Prostate gland (tissue), 2 donors: ENCODE measurements around the gene TEX22. TPM values are rescaled to one million over a fixed set of nuclear protein-coding genes. Genes with fewer than 3 reads are reported as not detected.
A peak's percentile ranks its signal among the peaks of the same experiment; 100 is the strongest.

Source experiments
- DNase-seq: peaks from one replicate; pipeline ENCODE4 v3.0.0-alpha.2; 2019; ENCODE audit warnings: low spot score
- H3K27ac ChIP-seq, 2 donors: fragments of 200-600 bp; sonication (generic); 2 replicates each; pipeline ENCODE4 v1.5.1; 2017 to 2019
- H3K27me3 ChIP-seq: fragments of 200-600 bp; sonication (generic); replicated peaks from 2 replicates; pipeline ENCODE4 v1.5.1; 2019; ENCODE audit not compliant: insufficient read depth
- H3K36me3 ChIP-seq, 2 donors: fragments of 200-600 bp; sonication (generic); 1 replicate in 1 of 2; 2 replicates in 1 of 2; pipeline versions ENCODE4 v1.5.1 to v1.8.1; 2017 to 2019
- H3K4me1 ChIP-seq: fragments of 200-600 bp; sonication (generic); replicated peaks from 2 replicates; pipeline ENCODE4 v1.5.1; 2019
- H3K4me3 ChIP-seq, 2 donors: fragments of 200-600 bp; sonication (generic); 2 replicates each; pipeline ENCODE4 v1.5.1; 2017 to 2019
- H3K9me3 ChIP-seq: fragments of 200-600 bp; sonication (generic); 2 replicates; pipeline ENCODE4 v1.5.1; 2017
- POLR2A ChIP-seq: fragments of 450-650 bp; IDR thresholded peaks from one replicate; pipeline ENCODE4 v1.6.1; 2016; ENCODE audit warnings: antibody characterized with exemption, mild to moderate bottlenecking
- POLR2AphosphoS5 ChIP-seq: sonication (generic); formaldehyde crosslinking; IDR thresholded peaks from one replicate; pipeline ENCODE4 v1.6.1; 2017; ENCODE audit warnings: antibody characterized with exemption
- WGBS: methylation state at CpG from one replicate; pipeline ENCODE4 v1.1.5; 2018; 5-methylcytosine and 5-hydroxymethylcytosine counted together
- intact Hi-C: fragments of 100-400 bp; cut with DNase I; formaldehyde crosslinking; loops from one replicate; pipeline ENCODE4 v1.14.2; 2022
- total RNA-seq, 2 donors: library from RNA; depleted of rRNA; stranded (reverse); fragments of >200 nt; gene quantifications; one replicate each; pipeline ENCODE4 v1.1.0, GENCODE V29; 2016
- TF ChIP-seq, protein P1 (sequence below), 4 experiments: fragments of 200-600 bp in 2 of 4; fragments of 450-650 bp in 2 of 4; sonication (generic) in 2 of 4; IDR thresholded peaks; 1 replicate in 3 of 4; 2 replicates in 1 of 4; pipeline ENCODE4 v1.5.1; 2016 to 2019; ENCODE audit warnings: antibody characterized with exemption in 4 of 4, mild to moderate bottlenecking in 2 of 4, moderate library complexity in 2 of 4

The TEX22 gene
- total RNA-seq, 2 donors from 2014 or later = 0.57 to 0.73 TPM

DNA sequence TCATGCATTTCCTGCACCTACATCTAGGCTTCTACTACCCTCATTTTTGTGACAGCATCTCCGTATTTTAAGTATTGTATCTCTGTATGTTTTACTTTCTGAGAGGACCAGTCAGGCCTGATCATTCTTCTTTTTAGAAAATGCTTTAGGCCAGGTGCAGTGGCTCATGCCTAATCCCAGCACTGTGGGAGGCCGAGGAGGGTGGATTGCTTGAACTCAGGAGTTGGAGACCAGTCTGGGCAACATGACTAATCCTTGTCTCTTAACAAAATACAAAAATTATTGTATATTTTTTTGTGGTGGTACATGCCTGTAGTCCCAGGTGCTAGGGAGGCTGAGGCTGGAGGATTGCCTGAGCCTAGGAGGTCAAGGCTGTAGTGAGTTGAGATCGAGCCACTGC lies 46.9 kb upstream of the TEX22 start:
- DNase-seq = no peak
- H3K27me3 ChIP-seq = no peaks in the 10 kb centered on the region
- H3K4me3 ChIP-seq = no peak overlapping the region
- TF ChIP-seq, protein P1, sequence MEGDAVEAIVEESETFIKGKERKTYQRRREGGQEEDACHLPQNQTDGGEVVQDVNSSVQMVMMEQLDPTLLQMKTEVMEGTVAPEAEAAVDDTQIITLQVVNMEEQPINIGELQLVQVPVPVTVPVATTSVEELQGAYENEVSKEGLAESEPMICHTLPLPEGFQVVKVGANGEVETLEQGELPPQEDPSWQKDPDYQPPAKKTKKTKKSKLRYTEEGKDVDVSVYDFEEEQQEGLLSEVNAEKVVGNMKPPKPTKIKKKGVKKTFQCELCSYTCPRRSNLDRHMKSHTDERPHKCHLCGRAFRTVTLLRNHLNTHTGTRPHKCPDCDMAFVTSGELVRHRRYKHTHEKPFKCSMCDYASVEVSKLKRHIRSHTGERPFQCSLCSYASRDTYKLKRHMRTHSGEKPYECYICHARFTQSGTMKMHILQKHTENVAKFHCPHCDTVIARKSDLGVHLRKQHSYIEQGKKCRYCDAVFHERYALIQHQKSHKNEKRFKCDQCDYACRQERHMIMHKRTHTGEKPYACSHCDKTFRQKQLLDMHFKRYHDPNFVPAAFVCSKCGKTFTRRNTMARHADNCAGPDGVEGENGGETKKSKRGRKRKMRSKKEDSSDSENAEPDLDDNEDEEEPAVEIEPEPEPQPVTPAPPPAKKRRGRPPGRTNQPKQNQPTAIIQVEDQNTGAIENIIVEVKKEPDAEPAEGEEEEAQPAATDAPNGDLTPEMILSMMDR (IDR thresholded peaks at IDR 0.05) = no peak
- TF ChIP-seq POLR2AphosphoS5 = no peak
- WGBS = 91% methylated on average over 3 of the region's 3 CpGs
- intact Hi-C loops = loop anchor here (5.0 kb wide), 1 partner anchor 259 kb away; no protein-coding TSS in a partner anchor
- H3K9me3 ChIP-seq = no peaks in the 10 kb centered on the region
- H3K27ac ChIP-seq = no peak overlapping the region
- peaks cover 0 to 5% of the 10 kb centered on the region in 2 donors for H3K36me3 ChIP-seq
- H3K4me1 ChIP-seq = no peaks in the 10 kb centered on the region

DNA sequence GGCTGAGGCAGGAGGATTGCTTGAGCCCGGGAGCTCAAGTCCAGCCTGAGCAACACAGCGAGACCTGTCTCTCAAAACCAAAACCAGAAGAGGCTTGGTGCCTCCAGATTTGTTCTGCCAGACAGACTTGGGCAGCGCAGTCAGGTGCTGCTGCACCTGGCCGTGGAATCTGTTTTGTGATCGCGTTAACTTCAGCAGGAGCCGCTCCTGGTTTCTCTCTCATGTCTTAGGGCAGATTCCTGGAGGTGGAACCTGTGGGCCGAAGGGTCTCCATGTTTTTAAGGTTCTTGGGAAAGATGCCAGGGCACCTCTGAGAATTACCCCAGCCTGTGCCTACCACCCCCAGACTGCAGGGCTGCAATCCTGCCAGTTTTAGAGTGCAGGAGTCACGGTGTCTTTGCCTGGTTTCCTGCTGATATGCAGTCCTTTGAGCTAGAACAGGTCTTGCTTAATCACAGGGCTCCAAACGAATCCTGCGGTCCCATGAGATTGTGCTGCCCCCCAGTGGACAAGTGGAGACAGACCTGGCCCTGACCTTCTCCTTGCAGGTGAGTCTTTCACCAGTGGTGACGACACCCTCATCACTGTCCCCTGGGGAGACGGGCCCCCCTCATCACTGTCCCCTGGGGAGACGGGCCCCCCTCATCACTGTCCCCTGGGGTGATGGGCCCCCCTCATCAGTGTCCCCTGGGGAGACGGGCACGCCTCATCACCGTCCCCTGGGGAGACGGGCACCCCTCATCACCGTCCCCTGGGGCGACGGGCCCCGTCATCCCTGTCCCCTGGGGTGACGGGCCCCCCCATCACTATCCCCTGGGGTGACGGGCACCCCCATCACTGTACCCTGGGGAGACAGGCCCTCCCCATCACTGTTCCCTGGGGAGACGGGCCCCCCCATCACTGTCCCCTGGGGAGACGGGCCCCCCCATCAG lies 46.2 kb upstream of the TEX22 start:
- 54% methylated on average over 26 of the region's 26 CpGs for WGBS
- H3K36me3 ChIP-seq = peaks cover 0 to 5% of the 10 kb centered on the region in 2 donors
- peak; percentile 87 for DNase-seq
- intact Hi-C loops = loop anchor here (2.0 to 5.0 kb wide), 2 partner anchors 149 to 260 kb away; no protein-coding TSS in a partner anchor
- H3K27me3 ChIP-seq = no peaks in the 10 kb centered on the region
- no peak overlapping the region for H3K4me3 ChIP-seq
- no peaks in the 10 kb centered on the region for H3K9me3 ChIP-seq
- TF ChIP-seq, protein P1 (IDR thresholded peaks at IDR 0.05) = peak; percentile 59 to 90 (median 88)
- peak; percentile 62 for TF ChIP-seq POLR2AphosphoS5
- no peak for TF ChIP-seq POLR2A
- H3K4me1 ChIP-seq = no peaks in the 10 kb centered on the region
- H3K27ac ChIP-seq = no peak overlapping the region

DNA sequence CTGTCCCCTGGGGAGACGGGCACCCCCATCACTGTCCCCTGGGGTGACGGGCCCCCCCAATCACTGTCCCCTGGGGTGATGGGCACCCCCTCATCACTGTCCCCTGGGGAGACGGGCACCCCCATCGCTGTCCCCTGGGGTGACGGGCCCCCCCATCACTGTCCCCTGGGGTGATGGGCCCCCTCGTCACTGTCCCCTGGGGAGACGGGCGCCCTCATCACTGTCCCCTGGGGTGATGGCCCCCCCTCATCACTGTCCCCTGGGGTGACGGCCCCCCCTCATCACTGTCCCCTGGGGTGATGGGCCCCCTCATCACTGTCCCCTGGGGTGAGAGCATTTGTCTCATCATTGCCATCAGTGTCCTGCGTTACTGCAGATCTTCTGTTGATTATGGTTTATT lies 45.2 kb upstream of the TEX22 start:
- WGBS = 83% methylated on average over 5 of the region's 10 CpGs
- TF ChIP-seq POLR2A (no peak), POLR2AphosphoS5 (no peak)
- TF ChIP-seq, protein P1 (IDR thresholded peaks at IDR 0.05) = no peak
- no peaks in the 10 kb centered on the region for H3K27me3 ChIP-seq
- H3K36me3 ChIP-seq = peaks cover 0 to 5% of the 10 kb centered on the region in 2 donors
- DNase-seq = no peak
- no peaks in the 10 kb centered on the region for H3K4me1 ChIP-seq
- no peaks in the 10 kb centered on the region for H3K9me3 ChIP-seq
- no peak overlapping the region for H3K4me3 ChIP-seq
- no peak overlapping the region for H3K27ac ChIP-seq
- intact Hi-C loops = loop anchor here (2.0 to 5.0 kb wide), 2 partner anchors 150 to 261 kb away; no protein-coding TSS in a partner anchor

DNA sequence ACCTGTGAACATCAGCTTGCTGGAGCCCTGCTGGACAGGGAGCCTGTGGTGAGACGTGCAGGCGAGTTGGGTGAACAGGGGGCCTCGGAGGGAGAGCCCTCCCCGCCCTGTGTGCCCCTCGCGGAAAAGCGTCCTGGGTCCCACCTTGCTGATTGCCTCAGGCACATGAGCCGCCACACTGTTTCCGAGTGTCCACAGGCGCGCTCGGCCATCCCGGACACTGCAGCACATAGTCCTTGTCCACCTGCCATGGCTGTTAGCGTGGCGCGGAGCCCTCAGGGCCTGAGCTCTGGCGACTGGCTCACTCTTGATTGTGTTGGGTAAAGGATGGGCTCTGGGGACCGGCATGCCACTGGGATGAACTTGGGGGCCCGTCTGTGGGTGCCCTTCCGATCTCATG lies 43.8 kb upstream of the TEX22 start:
- Histone ChIP-seq H3K27me3 (no peaks in the 10 kb centered on the region), H3K4me3 (no peak overlapping the region), H3K4me1 (no peaks in the 10 kb centered on the region), H3K27ac (no peak overlapping the region), H3K36me3 (peaks cover 0 to 5% of the 10 kb centered on the region in 2 donors), H3K9me3 (no peaks in the 10 kb centered on the region)
- 95% methylated on average over 20 of the region's 20 CpGs for WGBS
- DNase-seq = no peak
- TF ChIP-seq, protein P1 (IDR thresholded peaks at IDR 0.05) = no peak
- TF ChIP-seq POLR2A (no peak), POLR2AphosphoS5 (no peak)
- intact Hi-C loops = loop anchor here (5.0 kb wide), 1 partner anchor 262 kb away; no protein-coding TSS in a partner anchor
